Measurements from ENCODE around the gene FHL1.
"Not testable (repeated sequence)": the region's sequence is repeated elsewhere in the genome, so short reads cannot be mapped to it uniquely, and the experiment has no call there.

The FHL1 gene

DNA sequence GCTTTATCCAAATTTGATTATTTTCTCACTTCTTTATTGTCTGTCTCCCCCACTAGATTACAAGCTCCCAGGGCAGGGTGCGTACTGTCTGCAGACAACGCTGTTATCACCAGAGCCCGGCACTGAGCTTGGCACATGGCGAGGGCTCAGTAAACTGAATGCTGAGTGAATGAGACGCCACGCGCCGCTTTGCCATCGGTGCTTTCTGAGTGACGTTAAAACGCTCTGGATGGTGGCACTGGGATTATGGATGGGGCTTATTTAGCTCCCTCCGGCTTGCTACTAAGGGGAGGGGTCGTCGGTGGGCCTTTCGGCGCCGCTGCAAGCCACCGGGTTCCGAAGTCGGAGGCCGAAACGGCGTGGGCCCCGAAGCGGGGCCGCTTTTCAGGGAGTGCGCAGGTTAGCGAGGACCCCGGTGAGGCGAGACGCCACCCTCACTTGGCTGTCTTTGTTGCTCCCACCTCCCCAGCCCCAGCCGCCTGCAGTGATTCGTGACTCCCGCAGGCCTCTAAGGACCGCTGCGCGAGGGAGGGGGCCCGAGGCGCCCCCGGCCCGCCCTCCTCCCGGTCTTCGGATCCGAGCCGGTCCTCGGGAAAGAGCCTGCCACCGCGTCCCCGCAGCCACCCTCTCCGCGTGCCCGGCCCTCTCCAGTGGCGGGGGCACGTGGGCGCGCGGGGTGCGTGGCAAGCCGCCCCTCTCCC, 569 bp upstream of the FHL1 start:
- DNase-seq (ENCODE audit: low read depth, low spot score), result no peak

DNA sequence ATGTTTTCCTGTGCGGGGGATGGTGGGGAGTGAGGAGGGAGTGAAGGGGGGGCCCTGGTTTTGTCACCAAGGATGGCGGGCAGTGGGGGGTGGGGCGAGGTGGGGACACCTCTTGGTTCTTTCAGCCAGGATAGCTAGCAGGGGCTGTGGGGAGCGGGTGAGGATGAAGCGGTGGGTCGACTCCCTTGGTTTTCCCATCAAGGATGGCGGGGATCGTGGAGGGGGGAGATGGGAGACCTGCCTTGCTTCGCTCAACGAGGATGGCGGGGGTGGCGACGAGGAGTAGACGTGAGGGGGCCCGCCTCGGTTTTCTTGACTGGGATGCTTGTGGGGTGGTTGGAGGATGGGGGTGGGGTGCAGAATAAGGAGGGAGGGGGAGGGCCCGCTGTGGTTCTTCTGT, 643 bp downstream of the FHL1 start:
- DNase-seq (ENCODE audit: low read depth, low spot score), result no peak

DNA sequence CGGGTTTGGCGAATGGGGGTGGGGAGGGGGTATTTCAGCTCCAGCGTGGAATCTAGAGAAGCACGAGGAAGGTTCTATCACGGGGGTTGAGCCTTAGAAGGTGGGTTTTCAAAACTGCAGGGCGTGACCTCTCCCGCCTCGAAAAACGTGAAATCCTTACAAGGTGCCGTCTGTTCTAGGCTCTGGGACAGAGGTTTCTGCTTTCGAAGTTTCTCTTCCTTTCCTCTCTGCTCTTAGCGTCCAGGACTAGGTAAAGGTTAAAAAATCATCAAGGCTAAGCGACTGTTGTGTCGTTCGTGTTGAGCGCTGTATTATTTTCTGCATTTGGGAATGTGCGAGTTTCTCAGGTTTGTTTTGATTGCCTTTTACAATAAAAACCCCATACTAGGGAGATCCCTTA, 1.1 kb downstream of the FHL1 start:
- no peak for DNase-seq (ENCODE audit: low read depth, low spot score)

DNA sequence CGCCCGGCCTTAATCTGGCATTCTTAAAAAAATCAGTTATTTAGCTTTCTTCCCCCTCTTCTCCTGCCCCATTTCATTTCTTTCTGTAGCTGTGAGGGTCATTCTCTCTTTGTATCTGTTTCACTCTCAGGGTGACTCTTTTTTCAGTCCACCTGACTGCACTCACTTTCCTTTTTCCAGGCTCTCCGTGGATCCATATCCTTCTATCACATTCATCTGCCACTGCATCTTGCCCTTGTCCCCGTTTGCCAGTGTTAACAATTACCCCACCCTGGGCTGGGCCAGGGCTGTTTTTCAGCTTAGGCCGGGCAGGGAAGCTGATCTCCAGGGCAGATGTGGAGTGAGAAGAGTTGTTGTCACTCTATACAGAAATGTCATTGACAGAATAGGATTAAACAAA, 7.7 kb downstream of the FHL1 start:
- DNase-seq (ENCODE audit: low read depth, low spot score), result no peak

DNA sequence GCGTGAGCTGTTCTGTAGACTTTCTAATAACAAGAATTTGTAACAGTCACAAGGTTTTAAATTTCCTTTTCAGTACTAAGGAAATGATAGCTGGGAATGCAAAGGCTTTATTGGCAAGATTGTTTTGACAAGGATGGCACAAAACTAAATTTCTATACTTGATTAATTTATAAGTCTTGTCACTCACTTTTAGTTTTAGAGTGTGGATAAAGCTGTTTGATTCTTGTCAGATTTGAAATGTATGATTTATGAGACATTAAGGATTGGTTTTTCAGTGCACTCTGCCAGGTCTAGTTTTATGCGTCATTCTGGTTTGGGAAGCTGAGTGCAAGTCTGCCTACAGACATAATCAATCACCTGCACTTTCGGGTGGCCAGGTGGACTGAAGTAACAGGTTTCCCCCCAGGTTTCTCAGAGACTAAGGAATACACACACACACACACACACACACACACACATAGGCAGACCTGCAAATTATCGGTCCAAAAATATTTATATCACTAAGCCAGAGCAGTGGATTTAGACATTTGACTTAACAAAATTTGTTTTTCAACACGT, 9.3 kb downstream of the FHL1 start:
- no peak for DNase-seq (ENCODE audit: low read depth, low spot score)

DNA sequence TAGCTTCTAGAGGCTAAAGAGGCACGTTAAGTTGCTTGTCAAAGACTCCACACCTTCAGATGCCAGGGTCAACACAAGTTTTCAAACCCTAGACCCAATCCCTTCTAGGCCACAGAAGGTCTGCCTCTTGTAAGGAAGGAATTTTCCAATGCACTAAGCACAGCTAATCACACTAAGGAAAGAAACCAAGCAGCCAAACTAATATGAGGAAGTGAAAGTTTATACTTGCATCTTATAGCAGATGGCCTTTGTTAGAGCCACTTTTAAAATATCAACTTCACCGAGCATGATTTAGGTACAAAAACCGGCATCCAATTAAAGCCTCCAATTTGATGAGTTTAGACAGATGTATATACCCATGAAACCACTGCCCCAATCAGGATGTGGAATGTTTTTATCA, 9.9 kb downstream of the FHL1 start:
- no peak for DNase-seq (ENCODE audit: low read depth, low spot score)

DNA sequence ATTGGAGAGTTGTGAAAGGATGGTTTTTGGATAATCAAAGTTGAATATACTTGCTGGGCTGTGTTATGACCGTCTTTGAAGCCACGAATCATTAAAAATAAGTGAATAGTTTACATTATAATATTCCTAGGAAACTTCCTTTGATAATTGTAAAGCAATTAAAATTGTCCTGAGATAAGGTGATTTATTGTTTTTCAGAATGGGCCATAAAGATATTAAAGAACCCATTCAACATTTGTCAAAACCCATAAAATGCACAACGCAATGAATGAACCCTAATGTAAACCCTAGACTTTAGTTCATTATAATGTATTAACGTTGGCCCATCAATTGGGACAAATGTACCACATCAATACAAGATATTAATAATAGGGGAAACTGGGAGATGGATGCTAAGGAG, 11.4 kb downstream of the FHL1 start:
- no peak for DNase-seq (ENCODE audit: low read depth, low spot score)

DNA sequence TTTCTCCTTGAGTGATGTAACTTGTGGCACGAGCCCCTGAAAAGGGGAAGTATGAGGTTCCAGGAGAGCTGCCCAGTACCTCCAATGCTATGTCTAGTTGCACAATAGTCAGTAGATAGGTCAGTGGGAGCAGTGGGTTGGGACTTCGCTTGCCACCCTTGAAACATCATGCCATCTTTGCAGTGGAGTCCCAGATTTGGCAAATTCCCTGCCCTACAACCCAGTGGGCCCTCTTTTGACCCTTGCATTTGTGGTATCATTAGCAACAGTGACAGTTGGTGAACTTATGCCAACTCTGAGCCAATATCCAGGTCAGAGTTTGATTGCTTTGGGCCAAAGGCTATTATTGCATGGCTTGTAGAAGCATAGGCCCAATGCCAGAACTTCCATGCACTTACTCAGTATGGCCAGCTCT, 12.3 kb downstream of the FHL1 start:
- DNase-seq (ENCODE audit: low read depth, low spot score), result no peak

DNA sequence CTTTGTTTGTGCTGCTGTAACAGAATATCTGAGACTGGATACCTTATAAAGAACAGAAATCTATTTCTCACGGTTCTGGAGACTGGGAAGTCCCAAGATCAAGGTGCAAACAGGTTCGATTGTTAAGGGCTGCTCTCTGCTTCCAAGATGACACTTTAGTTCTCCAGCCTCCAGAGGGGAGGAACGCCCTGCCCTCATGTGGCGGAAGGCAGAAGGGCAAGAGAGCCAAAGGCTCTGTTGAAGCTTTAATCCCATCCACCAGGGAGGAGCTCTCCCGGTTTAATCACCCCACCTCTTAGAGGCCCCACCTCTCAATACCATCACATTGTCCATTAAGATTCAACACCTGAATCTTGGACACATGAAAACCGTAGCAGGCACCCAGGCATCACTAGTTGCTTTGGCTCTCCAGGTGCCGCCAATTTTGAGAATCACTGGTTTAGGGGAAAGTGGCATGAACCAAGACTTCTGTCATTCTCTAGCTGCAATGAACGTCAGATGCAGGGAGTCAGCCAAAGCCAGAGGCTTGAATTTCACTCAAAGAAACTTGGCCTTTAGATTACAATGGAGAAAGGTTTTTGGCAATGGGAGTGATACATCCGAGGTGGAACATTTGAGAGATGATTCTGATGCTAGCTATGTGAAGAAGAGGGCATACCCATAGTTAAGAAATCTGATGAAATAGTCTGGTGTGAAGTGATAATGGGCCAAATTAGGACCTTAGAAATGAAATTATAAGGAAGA, 15.7 kb downstream of the FHL1 start:
- no peak for DNase-seq (ENCODE audit: low read depth, low spot score)

DNA sequence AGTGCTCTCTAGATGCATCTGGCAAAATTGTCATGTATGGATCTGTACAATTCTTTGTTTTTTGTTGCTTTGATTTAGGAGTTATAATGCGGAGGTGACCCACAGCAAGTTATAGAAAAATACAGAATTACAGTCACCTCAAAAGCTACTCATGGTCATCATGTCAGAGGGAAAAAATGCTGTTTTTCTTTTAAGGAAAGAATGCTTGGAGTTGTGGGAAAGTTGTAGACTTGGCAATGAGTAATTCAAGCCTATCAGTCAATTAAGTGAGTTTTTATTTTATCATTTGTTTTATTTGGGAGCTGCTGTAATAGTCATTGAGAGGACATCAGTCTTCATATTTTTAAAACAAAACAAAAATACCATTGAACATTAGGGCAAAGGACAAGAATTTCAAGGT, 16.4 kb downstream of the FHL1 start:
- no peak for DNase-seq (ENCODE audit: low read depth, low spot score)

DNA sequence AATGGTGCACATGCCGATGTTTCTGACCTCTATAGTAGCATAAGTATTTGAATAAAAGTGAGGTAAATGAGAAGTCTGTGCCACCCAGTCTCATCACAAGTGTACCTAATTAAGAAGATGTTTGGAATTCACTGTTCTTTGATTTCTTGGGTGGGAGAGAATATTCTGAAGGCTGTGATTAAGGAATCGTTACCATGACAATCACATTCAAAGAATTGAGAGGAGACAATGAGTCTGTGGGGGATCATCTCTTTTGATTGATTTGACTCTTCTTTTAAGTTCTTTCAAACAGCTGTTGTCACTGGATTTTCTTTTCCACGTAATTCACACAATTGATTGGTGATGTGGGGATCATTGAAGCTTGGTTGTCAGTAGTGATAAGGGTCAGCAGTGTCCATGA, 18.1 kb downstream of the FHL1 start:
- no peak for DNase-seq (ENCODE audit: low read depth, low spot score)

DNA sequence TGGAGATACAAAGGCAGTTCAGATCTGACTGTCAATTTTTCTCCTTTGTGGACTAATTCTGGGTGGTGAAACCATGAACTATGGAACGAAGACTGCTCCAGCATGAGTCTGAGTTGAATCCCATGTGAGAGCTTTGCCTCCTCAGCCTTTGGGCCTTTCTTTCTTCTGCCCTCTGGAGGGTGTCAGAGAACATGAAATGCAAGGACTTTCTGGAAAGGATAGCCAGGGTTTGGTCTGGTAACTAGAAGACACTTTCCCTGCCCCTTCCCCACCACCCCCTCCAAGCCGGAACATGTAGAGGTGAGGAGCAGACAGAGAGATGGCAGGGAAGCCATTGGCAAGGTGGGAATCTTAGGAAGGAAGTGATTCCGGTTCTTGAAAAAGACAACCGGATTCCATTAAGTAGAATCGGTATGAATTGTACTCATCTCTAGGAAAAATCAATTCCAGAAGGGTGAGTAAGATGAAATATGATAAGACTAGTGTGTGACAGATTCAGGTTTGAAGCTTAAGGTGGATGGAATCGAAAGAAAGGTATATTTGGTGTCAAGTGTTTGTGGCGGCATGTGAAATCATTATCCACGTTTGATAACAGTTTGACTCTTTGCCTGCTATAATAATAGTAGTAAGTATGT, 19.0 kb downstream of the FHL1 start:
- DNase-seq (ENCODE audit: low read depth, low spot score), result no peak

DNA sequence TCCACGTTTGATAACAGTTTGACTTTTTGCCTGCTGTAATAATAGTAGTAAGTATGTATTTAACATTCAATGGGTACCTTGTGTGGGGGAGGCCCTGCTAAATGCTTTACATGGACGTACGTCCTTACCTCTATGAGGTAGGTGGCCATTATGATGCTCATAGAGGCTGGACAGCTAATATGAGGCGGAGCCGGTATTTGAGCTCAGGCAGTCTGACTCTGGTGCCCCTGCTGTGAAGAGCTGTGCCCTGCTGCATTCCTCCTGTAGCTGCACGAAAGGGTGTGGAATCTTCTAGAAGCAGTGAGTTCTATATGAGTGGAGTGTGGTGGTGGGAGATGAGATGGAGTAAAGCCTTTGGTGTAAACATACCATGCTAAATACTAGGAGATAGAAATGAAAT, 20.7 kb downstream of the FHL1 start:
- DNase-seq (ENCODE audit: low read depth, low spot score), result not testable (repeated sequence)

DNA sequence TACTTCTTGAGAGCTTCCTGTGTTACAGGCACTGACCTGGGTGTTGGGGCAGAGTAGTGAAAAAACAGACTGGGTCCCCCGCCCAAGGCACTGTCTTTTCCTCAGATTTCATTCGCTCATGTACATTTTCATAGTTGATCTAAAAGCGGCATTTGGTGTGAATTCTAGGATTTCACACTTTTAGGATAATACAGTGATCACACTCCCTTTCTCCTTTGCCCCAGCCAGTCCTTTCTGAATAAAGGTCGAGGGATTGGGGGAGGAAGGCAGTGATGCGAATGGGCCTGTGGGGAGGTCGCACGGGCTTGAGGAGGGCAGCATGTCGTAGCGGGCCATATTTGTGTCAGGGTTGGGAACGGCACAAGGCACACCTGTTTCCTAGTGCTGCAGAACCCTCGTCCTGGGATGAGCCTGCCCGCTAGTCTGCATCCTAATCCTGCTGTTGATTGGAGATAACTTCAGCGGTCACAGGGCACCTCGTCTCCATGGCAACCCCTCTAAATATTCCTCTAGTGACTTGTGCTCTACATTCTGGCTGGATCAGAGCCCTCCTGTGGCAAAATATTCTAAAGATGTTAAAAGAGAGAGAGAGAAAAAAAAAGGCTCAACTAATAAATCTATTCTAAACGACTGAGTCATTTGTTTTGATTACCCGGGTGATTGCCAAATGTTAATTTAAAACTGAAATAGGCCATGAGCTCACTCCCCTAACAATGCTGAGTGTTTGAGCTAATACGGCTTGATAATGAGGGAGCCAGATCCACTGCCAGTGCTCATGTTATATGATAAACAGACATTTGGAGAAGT, 21.8 kb downstream of the FHL1 start:
- no peak for DNase-seq (ENCODE audit: low read depth, low spot score)

DNA sequence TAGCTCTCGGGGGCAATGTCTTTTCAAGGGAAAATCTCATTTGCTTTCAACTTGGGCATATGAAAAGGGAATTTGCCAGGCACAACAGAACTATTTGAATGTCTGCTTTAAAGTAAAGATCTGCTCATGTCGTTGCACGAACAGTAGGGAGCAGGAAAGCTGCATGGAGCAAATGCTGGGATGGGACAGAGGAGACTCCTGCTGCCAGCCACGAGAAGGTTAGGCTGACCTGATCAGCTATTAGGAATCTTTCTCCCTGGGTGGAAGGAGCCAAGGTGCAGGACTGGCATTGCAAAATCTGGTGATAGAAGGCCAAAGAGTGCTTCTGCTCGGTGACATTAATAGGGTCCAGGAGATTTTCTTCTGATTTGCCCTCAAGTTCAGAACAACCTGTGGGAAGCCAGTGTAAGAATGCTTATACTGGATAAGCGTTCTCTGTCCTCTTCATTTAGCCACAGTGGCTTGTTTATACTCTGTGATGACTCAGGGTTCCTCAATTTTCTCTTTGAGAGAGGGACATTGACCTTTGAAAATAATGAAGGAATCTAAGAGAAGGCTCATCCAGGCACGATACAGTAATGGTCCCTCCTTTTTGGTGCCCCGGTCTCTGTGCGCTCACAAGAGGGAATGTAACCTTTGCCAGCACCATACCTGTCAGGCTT, 22.9 kb downstream of the FHL1 start:
- DNase-seq (ENCODE audit: low read depth, low spot score), result no peak

DNA sequence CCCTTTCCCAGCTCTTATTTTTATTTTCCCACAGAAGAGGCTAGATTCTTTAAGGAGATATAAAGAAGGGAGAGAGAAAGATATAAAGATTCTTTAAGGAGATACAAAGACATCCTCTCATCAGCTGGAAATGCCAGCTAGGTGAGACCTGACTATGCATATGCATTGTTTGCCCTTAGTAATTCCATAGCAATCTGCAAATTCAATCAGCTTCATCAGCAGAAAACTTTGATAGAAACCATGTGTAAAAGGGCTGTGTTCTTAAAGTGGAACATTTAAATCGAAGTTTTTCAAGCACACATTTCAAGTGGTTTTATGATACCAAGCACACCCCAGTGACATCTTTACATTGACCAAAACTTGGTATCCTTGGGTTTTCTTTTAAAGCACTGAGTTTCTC, 24.1 kb downstream of the FHL1 start:
- DNase-seq (ENCODE audit: low read depth, low spot score), result no peak

DNA sequence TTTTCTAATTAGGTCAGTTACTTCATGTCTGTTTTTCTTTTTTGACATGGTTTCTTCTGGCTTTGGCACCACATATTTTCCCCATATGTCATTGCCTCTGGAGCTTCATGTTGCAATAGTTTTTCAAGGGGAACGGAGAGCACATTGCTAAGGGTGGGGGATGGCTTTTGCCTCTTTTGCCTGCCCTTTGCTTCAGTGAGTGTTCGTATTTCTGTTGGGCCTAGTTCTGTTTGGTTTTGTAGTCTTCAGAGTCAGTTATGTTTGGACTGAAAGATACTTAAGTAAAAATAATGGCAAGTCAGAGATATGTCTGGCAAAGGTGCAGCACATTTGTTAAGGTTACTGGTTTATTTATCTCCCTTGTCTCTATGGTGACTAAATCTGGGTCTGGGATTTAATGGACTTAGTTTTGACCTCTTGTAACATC, 29.1 kb downstream of the FHL1 start:
- DNase-seq (ENCODE audit: low read depth, low spot score), result no peak

DNA sequence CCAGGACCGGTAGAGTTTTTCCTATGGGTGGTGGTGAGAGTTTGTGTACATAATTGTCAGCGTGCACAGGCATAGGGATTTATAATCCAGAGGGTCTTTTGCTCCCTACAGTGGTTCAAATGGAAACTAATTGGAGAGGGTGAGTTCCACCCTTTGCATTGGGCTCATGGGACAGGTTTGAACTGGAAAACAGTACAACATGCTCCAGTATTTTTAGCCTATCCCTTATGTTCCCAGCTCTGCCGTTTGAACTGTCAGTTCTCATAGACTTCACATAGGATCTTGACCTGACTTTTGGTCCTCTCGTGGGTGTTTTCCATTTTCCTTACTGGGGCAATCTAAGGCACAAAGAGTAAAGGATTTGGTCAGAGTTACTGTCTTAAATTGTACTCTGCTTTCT, 31.8 kb downstream of the FHL1 start:
- DNase-seq (ENCODE audit: low read depth, low spot score), result no peak

DNA sequence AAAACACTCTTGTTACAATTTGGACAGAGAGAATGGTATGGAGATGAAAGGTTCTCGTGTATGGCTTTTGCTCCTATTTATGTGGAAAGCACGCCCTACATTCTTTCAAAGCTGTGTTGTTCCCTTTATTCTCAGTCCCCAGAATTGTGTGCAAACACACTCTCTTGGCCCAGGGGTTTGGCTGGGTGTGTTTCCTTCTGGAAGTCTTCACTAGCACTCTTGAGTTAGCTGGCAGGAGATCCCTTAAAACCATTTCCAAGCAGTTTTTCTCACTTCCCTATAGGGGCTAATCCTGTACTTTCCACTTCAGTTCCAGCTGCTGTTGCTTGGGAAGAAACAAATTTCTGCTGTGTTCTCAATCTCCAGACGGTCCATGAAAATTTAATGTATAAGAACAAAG, 35.1 kb downstream of the FHL1 start:
- DNase-seq (ENCODE audit: low read depth, low spot score), result no peak

DNA sequence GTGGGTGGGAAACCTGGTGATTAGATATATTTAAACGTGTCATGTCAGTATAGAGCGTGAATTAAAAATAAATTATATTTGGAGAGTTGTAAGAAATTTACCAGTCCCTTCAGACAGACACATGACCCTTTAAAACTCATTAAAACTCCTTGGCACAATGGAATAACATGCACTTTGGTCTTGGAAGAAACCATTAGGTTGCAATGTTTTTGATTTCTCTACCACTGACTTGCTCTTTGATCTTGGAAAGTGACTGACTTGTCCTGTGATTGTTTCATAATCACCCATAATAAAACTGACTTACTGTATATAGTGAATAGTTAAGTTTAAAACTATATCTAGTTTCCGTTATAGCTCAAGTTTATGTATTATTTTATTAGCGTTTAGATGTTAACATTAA, 35.8 kb downstream of the FHL1 start:
- no peak for DNase-seq (ENCODE audit: low read depth, low spot score)

DNA sequence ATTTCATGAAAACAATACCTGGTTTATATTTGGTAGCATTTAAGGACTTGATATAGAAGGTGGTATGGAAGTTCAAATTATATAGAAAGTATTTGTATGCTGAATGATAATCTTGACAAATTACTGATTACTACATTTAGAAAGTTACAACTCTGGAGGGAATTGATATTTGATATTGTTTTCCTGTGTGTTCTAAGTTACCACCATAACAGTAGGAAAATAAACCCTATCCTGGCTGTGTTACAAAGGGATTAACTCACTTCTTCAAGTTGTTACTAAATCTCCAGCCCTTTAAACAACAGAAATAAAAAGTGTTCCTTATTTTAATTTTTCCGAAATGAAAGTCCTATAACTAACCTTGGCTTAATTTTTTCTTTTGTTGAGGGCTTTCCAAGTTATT, 36.6 kb downstream of the FHL1 start:
- no peak for DNase-seq (ENCODE audit: low read depth, low spot score)
